HepG2 (cell line): ENCODE results near the gene VWA1. TPM values are rescaled to one million over a fixed set of nuclear protein-coding genes. Genes with fewer than 3 reads are reported as not detected.

Experiments used
- MXD3 ChIP-seq: IDR thresholded peaks from 2 replicates; pipeline ENCODE4 v1.6.1; 2016; ENCODE audit warnings: mild to moderate bottlenecking, missing biosample characterization, missing genetic modification reagents
- SP4 ChIP-seq: sonication (generic); formaldehyde crosslinking; IDR thresholded peaks from 2 replicates; pipeline ENCODE4 v1.8.1; 2023; ENCODE audit warnings: mild to moderate bottlenecking, missing genetic modification reagents
- SUZ12 ChIP-seq: fragments of 150-350 bp; IDR thresholded peaks from 2 replicates; pipeline ENCODE4 v1.6.1; 2014; ENCODE audit warnings: low read depth, low read length
- THAP9 ChIP-seq: sonication (generic); formaldehyde crosslinking; IDR thresholded peaks from 2 replicates; pipeline ENCODE4; 2020; ENCODE audit warnings: missing genetic modification reagents, mild to moderate bottlenecking, borderline replicate concordance
- ZNF572 ChIP-seq: sonication (generic); formaldehyde crosslinking; IDR thresholded peaks from 2 replicates; pipeline ENCODE4 v1.5.1; 2020; ENCODE audit warnings: mild to moderate bottlenecking, missing genetic modification reagents
- ZNF709 ChIP-seq: sonication (generic); formaldehyde crosslinking; IDR thresholded peaks from 2 replicates; pipeline ENCODE4 v1.5.0; 2020; ENCODE audit warnings: mild to moderate bottlenecking, missing genetic modification reagents
- polyA plus RNA-seq, 8 experiments: library from polyadenylated mRNA; depleted of rRNA in 3 of 8; stranded (reverse) in 7 of 8; unstranded in 1 of 8; fragments of >200 nt; fragmentation: Illumina TruSeq in 4 of 8; extraction: Trizol in 4 of 8; gene quantifications; 2 replicates each; pipeline versions ENCODE4 v1.2.1 to v1.2.3, GENCODE V29; 2011 to 2016; ENCODE audit warnings: low read depth in 4 of 8, missing spikeins in 1 of 8, mixed read lengths in 1 of 8; ENCODE audit not compliant: insufficient read depth in 1 of 8
- total RNA-seq, 5 experiments: library from RNA; depleted of rRNA; stranded (reverse); fragments of >200 nt; fragmentation: Illumina TruSeq; extraction: Trizol; gene quantifications; 2 replicates each; pipeline ENCODE4 v1.2.3, GENCODE V29; 2016; ENCODE audit warnings: low read depth in 1 of 5
- TF ChIP-seq, protein P1 (sequence below), 2 experiments: fragments of 450-650 bp in 1 of 2; sonication (generic) in 1 of 2; formaldehyde crosslinking in 1 of 2; IDR thresholded peaks; 2 replicates each; pipeline versions ENCODE4 v1.6.1 to v1.8.0; 2016 to 2022; ENCODE audit warnings: antibody characterized with exemption in 1 of 2, mild to moderate bottlenecking in 1 of 2, missing genetic modification reagents in 1 of 2
- TF ChIP-seq, protein P2 (sequence below): sonication (generic); formaldehyde crosslinking; IDR thresholded peaks from 2 replicates; pipeline ENCODE4 v1.5.1; 2020; ENCODE audit warnings: mild to moderate bottlenecking, moderate library complexity, missing genetic modification reagents
- TF ChIP-seq, protein P3 (sequence below): sonication (generic); formaldehyde crosslinking; IDR thresholded peaks from 2 replicates; pipeline ENCODE4 v1.5.0; 2020; ENCODE audit warnings: mild to moderate bottlenecking, missing genetic modification reagents

The VWA1 gene
- total and polyA plus RNA-seq, 2 of the 13 experiments (the other 11 are each of a cell fraction or from before 2014, with no cell fraction given), result 40.9 to 57.5 TPM

- TF ChIP-seq, protein P1, sequence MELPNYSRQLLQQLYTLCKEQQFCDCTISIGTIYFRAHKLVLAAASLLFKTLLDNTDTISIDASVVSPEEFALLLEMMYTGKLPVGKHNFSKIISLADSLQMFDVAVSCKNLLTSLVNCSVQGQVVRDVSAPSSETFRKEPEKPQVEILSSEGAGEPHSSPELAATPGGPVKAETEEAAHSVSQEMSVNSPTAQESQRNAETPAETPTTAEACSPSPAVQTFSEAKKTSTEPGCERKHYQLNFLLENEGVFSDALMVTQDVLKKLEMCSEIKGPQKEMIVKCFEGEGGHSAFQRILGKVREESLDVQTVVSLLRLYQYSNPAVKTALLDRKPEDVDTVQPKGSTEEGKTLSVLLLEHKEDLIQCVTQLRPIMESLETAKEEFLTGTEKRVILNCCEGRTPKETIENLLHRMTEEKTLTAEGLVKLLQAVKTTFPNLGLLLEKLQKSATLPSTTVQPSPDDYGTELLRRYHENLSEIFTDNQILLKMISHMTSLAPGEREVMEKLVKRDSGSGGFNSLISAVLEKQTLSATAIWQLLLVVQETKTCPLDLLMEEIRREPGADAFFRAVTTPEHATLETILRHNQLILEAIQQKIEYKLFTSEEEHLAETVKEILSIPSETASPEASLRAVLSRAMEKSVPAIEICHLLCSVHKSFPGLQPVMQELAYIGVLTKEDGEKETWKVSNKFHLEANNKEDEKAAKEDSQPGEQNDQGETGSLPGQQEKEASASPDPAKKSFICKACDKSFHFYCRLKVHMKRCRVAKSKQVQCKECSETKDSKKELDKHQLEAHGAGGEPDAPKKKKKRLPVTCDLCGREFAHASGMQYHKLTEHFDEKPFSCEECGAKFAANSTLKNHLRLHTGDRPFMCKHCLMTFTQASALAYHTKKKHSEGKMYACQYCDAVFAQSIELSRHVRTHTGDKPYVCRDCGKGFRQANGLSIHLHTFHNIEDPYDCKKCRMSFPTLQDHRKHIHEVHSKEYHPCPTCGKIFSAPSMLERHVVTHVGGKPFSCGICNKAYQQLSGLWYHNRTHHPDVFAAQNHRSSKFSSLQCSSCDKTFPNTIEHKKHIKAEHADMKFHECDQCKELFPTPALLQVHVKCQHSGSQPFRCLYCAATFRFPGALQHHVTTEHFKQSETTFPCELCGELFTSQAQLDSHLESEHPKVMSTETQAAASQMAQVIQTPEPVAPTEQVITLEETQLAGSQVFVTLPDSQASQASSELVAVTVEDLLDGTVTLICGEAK (IDR thresholded peaks at IDR 0.05), result peak; percentile 91
- TF ChIP-seq, protein P1 (CRISPR knock-in tag; IDR thresholded peaks at IDR 0.05), result peak; percentile 75; the same call in 1 of the 2 replicates
- TF ChIP-seq SUZ12, result peak; percentile 39; the same call in 1 of the 2 replicates
- TF ChIP-seq THAP9 (CRISPR knock-in tag), result peak; percentile 93; the same call in 1 of the 2 replicates
- TF ChIP-seq SP4 (CRISPR knock-in tag), result peak; percentile 48
- TF ChIP-seq MXD3 (CRISPR knock-in tag), result peak; percentile 89
- peak; percentile 78 for TF ChIP-seq ZNF709
- TF ChIP-seq, protein P2, sequence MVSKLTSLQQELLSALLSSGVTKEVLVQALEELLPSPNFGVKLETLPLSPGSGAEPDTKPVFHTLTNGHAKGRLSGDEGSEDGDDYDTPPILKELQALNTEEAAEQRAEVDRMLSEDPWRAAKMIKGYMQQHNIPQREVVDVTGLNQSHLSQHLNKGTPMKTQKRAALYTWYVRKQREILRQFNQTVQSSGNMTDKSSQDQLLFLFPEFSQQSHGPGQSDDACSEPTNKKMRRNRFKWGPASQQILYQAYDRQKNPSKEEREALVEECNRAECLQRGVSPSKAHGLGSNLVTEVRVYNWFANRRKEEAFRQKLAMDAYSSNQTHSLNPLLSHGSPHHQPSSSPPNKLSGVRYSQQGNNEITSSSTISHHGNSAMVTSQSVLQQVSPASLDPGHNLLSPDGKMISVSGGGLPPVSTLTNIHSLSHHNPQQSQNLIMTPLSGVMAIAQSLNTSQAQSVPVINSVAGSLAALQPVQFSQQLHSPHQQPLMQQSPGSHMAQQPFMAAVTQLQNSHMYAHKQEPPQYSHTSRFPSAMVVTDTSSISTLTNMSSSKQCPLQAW, result peak; percentile 90
- TF ChIP-seq ZNF572 (CRISPR knock-in tag), result 0 out of 2 replicates have a peak, but pooled peaks have one; percentile 41
- TF ChIP-seq, protein P3, sequence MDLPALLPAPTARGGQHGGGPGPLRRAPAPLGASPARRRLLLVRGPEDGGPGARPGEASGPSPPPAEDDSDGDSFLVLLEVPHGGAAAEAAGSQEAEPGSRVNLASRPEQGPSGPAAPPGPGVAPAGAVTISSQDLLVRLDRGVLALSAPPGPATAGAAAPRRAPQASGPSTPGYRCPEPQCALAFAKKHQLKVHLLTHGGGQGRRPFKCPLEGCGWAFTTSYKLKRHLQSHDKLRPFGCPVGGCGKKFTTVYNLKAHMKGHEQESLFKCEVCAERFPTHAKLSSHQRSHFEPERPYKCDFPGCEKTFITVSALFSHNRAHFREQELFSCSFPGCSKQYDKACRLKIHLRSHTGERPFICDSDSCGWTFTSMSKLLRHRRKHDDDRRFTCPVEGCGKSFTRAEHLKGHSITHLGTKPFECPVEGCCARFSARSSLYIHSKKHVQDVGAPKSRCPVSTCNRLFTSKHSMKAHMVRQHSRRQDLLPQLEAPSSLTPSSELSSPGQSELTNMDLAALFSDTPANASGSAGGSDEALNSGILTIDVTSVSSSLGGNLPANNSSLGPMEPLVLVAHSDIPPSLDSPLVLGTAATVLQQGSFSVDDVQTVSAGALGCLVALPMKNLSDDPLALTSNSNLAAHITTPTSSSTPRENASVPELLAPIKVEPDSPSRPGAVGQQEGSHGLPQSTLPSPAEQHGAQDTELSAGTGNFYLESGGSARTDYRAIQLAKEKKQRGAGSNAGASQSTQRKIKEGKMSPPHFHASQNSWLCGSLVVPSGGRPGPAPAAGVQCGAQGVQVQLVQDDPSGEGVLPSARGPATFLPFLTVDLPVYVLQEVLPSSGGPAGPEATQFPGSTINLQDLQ (CRISPR knock-in tag), result peak; percentile 55; the same call in 1 of the 2 replicates
Observed at GRCh38 chr1:1406821-1407635, 28.5 kb upstream of the VWA1 start, which contains the start of gene MRPL20 (continued).
